HEK293 (cell line): Measurements from ENCODE around the gene DUSP21.

ENCODE experiments used
- CTCF ChIA-PET: fragments of 350-600 bp; formaldehyde crosslinking; extraction: SDS; loops from one replicate; lab custom pipeline; 2021; ENCODE audit warnings: antibody characterized with exemption; lab: Yijun Ruan, JAX
- POLR2A ChIA-PET: fragments of 300-600 bp; formaldehyde crosslinking; extraction: SDS; loops from one replicate; lab custom pipeline; 2020; ENCODE audit warnings: antibody characterized with exemption, inconsistent platforms; lab: Yijun Ruan, JAX
- H3K27ac ChIP-seq: fragments of 200-500 bp; sonication (Bioruptor generic); 2 replicates; pipeline ENCODE4 v1.5.1; 2014; ENCODE audit warnings: low read depth, low read length, control low read depth, inconsistent platforms; ENCODE audit errors: extremely low read depth
- H3K36me3 ChIP-seq, 2 experiments: fragments of 200-500 bp in 1 of 2; sonication (Bioruptor generic) in 1 of 2; 1 replicate in 1 of 2; 2 replicates in 1 of 2; pipeline ENCODE4 v1.5.1; 2014 to 2017; ENCODE audit warnings: inconsistent platforms in 2 of 2, low read length in 2 of 2; ENCODE audit not compliant: control insufficient read depth in 2 of 2, insufficient read depth in 1 of 2
- H3K4me1 ChIP-seq: fragments of 200-500 bp; sonication (Bioruptor generic); 2 replicates; pipeline ENCODE4 v1.5.1; 2014; ENCODE audit warnings: mild to moderate bottlenecking, low read length, inconsistent platforms; ENCODE audit not compliant: control insufficient read depth, insufficient read depth
- H3K4me3 ChIP-seq: 2 replicates; pipeline ENCODE4 v1.5.1; 2011; ENCODE audit warnings: low read depth, mild to moderate bottlenecking, control low read depth, low read length, moderate library complexity
- H3K9me3 ChIP-seq: fragments of 200-500 bp; sonication (Bioruptor generic); 2 replicates; pipeline ENCODE4 v1.5.1; 2014; ENCODE audit warnings: low read depth, low read length, inconsistent platforms; ENCODE audit not compliant: control insufficient read depth, insufficient read depth
- KLF9 ChIP-seq: fragments of 450-650 bp; formaldehyde crosslinking; IDR thresholded peaks from 2 replicates; pipeline ENCODE4 v1.5.1; 2016; ENCODE audit warnings: missing biosample characterization, missing genetic modification characterization, low read depth
- PRDM1 ChIP-seq: fragments of 450-650 bp; formaldehyde crosslinking; IDR thresholded peaks from 2 replicates; pipeline ENCODE4; 2016; ENCODE audit warnings: missing biosample characterization, missing genetic modification characterization
- REST ChIP-seq: fragments of 450-650 bp; formaldehyde crosslinking; IDR thresholded peaks from 2 replicates; pipeline ENCODE4 v1.5.1; 2016; ENCODE audit warnings: missing biosample characterization, missing genetic modification characterization
- SCRT1 ChIP-seq: fragments of 450-650 bp; formaldehyde crosslinking; IDR thresholded peaks from 2 replicates; pipeline ENCODE4 v1.5.1; 2016; ENCODE audit warnings: missing biosample characterization, missing genetic modification characterization, borderline replicate concordance
- ZBTB11 ChIP-seq: fragments of 450-650 bp; formaldehyde crosslinking; conservative IDR thresholded peaks from 2 replicates; pipeline ENCODE4 v1.5.1; 2016; ENCODE audit warnings: low read depth, missing biosample characterization, missing genetic modification characterization
- ZBTB26 ChIP-seq: fragments of 450-650 bp; formaldehyde crosslinking; optimal IDR thresholded peaks from 2 replicates; pipeline ENCODE3; 2016; ENCODE audit warnings: missing biosample characterization, mild to moderate bottlenecking, missing genetic modification characterization
- ZNF146 ChIP-seq: fragments of 450-650 bp; formaldehyde crosslinking; IDR thresholded peaks from 2 replicates; pipeline ENCODE4 v1.5.1; 2016; ENCODE audit warnings: missing biosample characterization, missing genetic modification characterization
- ZNF214 ChIP-seq: fragments of 450-650 bp; formaldehyde crosslinking; IDR thresholded peaks from 2 replicates; pipeline ENCODE4 v1.5.1; 2017; ENCODE audit warnings: missing biosample characterization, mild to moderate bottlenecking, missing genetic modification characterization, borderline replicate concordance
- ZNF510 ChIP-seq: fragments of 450-650 bp; formaldehyde crosslinking; IDR thresholded peaks from 2 replicates; pipeline ENCODE4 v1.5.1; 2018; ENCODE audit warnings: mild to moderate bottlenecking, missing genetic modification characterization, missing biosample characterization; ENCODE audit not compliant: insufficient replicate concordance
- ZNF610 ChIP-seq: fragments of 450-650 bp; formaldehyde crosslinking; IDR thresholded peaks from 2 replicates; pipeline ENCODE4 v1.5.1; 2016; ENCODE audit warnings: missing biosample characterization, missing genetic modification characterization, borderline replicate concordance
- ZSCAN30 ChIP-seq: fragments of 450-650 bp; IDR thresholded peaks from 2 replicates; pipeline ENCODE4 v1.5.1; 2018; ENCODE audit warnings: missing biosample characterization, mild to moderate bottlenecking, missing genetic modification characterization, moderate library complexity

The DUSP21 gene

GRCh38 chrX:44843753-44844152, at the start of gene DUSP21:
DUSP21 (plus strand) TSS chrX:44844021; CDS start chrX:44844133, 112 bp downstream.
- Histone ChIP-seq H3K4me3 (no peak within 1 kb of the TSS), H3K4me1 (no peaks in the 10 kb centered on the region), H3K36me3 (no peaks in the 10 kb centered on the region), H3K9me3 (no peaks in the 10 kb centered on the region), H3K27ac (no peak within 1 kb of the TSS)
- POLR2A ChIA-PET, result no interaction called here
- CTCF ChIA-PET, result no interaction called here
- TF ChIP-seq ZSCAN30 (tag by site-specific recombination), result no peak
- TF ChIP-seq ZNF214 (tag by site-specific recombination), result no peak
- TF ChIP-seq KLF9, result no peak
- TF ChIP-seq PRDM1 (tag by site-specific recombination), result no peak
- no peak for TF ChIP-seq ZBTB26 (tag by site-specific recombination)
- TF ChIP-seq REST (tag by site-specific recombination), result no peak
- TF ChIP-seq ZNF510 (tag by site-specific recombination), result no peak

GRCh38 chrX:44795945-44796450, 47.8 kb upstream of the DUSP21 start:
- TF ChIP-seq SCRT1 (tag by site-specific recombination) (no peak), ZNF146 (tag by site-specific recombination) (peak; percentile 20; the same call in 1 of the 2 replicates), ZBTB11 (peak; percentile 40; the same call in 1 of the 2 replicates)
- TF ChIP-seq, all 188 proteins: peak for 2
- CTCF ChIA-PET, result no interaction called here
- POLR2A ChIA-PET, result interaction anchor here (0.6 kb wide), 1 partner anchor 483 kb away, joined by 4 read pairs; no protein-coding TSS in a partner anchor

GRCh38 chrX:44802613-44803012, 41.2 kb upstream of the DUSP21 start:
- no peak overlapping the region for H3K4me3 ChIP-seq
- ChIA-PET CTCF (no interaction called here), POLR2A (no interaction called here)
- TF ChIP-seq ZNF610 (tag by site-specific recombination), result no peak
- H3K27ac ChIP-seq, result no peak overlapping the region
- H3K4me1 ChIP-seq, result no peaks in the 10 kb centered on the region
- no peaks in the 10 kb centered on the region for H3K36me3 ChIP-seq
- H3K9me3 ChIP-seq, result no peaks in the 10 kb centered on the region

More at GRCh38 chrX:44795945-44796450, 47.8 kb upstream of the DUSP21 start:
- H3K4me3 ChIP-seq, result no peak overlapping the region
- no peaks in the 10 kb centered on the region for H3K9me3 ChIP-seq
- no peak overlapping the region for H3K27ac ChIP-seq
- H3K36me3 ChIP-seq, result no peaks in the 10 kb centered on the region
- H3K4me1 ChIP-seq, result no peaks in the 10 kb centered on the region
